Activated CD8-positive, alpha-beta T cell treated with anti-CD3 and anti-CD28 coated beads for 36 hours (primary cell): Measurements from ENCODE around the gene ANKRD60. TPM values are rescaled to one million over a fixed set of nuclear protein-coding genes. Genes with fewer than 3 reads are reported as not detected.
A peak's percentile ranks its signal among the peaks of the same experiment; 100 is the strongest.

Experiments
- ATAC-seq: fragments of 200-7000 bp; cut with Tn5 transposase; one replicate; pipeline ENCODE4 v1.10.0; 2021; ENCODE audit warnings: mild to moderate bottlenecking, moderate library complexity
- CTCF ChIA-PET: fragments of 350-600 bp; sonication (Branson Sonifier 250); formaldehyde crosslinking; loops from one replicate; lab custom pipeline; 2021; ENCODE audit warnings: antibody characterized with exemption; lab: Charles Lee
- POLR2A ChIA-PET: fragments of 350-600 bp; sonication (Branson Sonifier 250); formaldehyde crosslinking; loops from one replicate; lab custom pipeline; 2021; ENCODE audit warnings: antibody characterized with exemption; lab: Charles Lee
- DNase-seq: peaks from one replicate; pipeline ENCODE4 v3.0.0-alpha.2; 2020
- H3K27ac Mint-ChIP-seq: one replicate; pipeline ENCODE4 v1.8.0; 2021; ENCODE audit warnings: mild to moderate bottlenecking, mixed read lengths
- H3K27me3 Mint-ChIP-seq: one replicate; pipeline ENCODE4 v1.8.0; 2021; ENCODE audit warnings: mixed read lengths
- H3K36me3 Mint-ChIP-seq: one replicate; pipeline ENCODE4 v1.8.0; 2021; ENCODE audit warnings: low read depth, mixed read lengths
- H3K4me1 Mint-ChIP-seq: one replicate; pipeline ENCODE4 v1.8.0; 2021; ENCODE audit warnings: low read depth, mixed read lengths
- H3K4me3 Mint-ChIP-seq: one replicate; pipeline ENCODE4 v1.8.0; 2021; ENCODE audit warnings: mild to moderate bottlenecking, moderate library complexity, mixed read lengths
- H3K9me3 Mint-ChIP-seq: one replicate; pipeline ENCODE4 v1.8.0; 2021; ENCODE audit warnings: mixed read lengths
- CTCF ChIP-seq: fragments of 200-600 bp; IDR thresholded peaks from one replicate; pipeline ENCODE4 v1.8.0; 2022; ENCODE audit warnings: antibody characterized with exemption, mild to moderate bottlenecking
- intact Hi-C: fragments of 100-400 bp; cut with micrococcal nuclease; formaldehyde crosslinking; loops from one replicate; pipeline ENCODE4 v1.10.0; 2022
- total RNA-seq, 2 experiments: library from RNA; stranded (reverse); gene quantifications; one replicate each; pipeline ENCODE4 v1.2.3, GENCODE V29; 2021

The ANKRD60 gene
- total RNA-seq, 2 experiments from 2014 or later, result not detected

DNA sequence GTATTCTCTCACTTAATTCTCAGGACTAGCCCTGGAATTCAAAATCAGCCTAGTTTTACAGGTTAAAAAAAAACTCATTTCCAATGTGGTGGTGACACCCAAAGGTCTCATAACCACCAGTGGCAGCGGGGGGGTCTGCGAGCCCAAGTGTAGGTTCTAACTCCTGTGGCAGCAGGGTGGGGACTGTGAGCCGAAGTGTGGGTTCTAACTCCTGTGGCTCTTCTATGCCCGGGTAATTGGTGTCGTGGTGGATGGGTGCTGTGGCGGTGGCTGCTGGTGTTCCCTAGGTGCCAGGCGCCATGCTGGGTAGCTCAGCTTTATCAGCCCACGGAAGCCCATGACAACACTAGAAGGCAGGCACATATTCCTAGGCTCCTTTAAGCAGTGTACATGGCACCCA is 4.9 kb upstream of the ANKRD60 start:
- Mint-ChIP-seq H3K27me3 (peaks cover 15% of the 10 kb centered on the region), H3K4me3 (no peak overlapping the region), H3K9me3 (no peaks in the 10 kb centered on the region), H3K36me3 (peaks cover 18% of the 10 kb centered on the region), H3K4me1 (peaks cover 41% of the 10 kb centered on the region), H3K27ac (no peak overlapping the region)
- ATAC-seq (no peak), DNase-seq (no peak)
- ChIA-PET CTCF (interaction anchor here (0.6 to 3.9 kb wide), 7 partner anchors 8 to 248 kb away, joined by 3 to 25 read pairs (median 4); no protein-coding TSS in a partner anchor), POLR2A (interaction anchor here (0.6 kb wide), 1 partner anchor 362 kb away, joined by 3 read pairs; no protein-coding TSS in a partner anchor)
- TF ChIP-seq CTCF, result no peak
- intact Hi-C loops, result loop anchor here (10.0 kb wide), 1 partner anchor 151 kb away; the partner anchor contains the start of gene VAPB

- Mint-ChIP-seq H3K9me3 (no peaks in the 10 kb centered on the region), H3K4me1 (peaks cover 30% of the 10 kb centered on the region)
- intact Hi-C loops, result loop anchor here (10.0 kb wide), 1 partner anchor 153 kb away; the partner anchor contains the start of gene VAPB
Observed at GRCh38 chr20:58231683-58232082, 3.2 kb upstream of the ANKRD60 start.

GRCh38 chr20:58229198-58229798 is 845 bp upstream of the ANKRD60 start:
- Mint-ChIP-seq H3K36me3 (peaks cover 11% of the 10 kb centered on the region), H3K4me1 (peaks cover 13% of the 10 kb centered on the region), H3K27ac (no peak overlapping the region), H3K9me3 (no peaks in the 10 kb centered on the region), H3K27me3 (peaks cover 40% of the 10 kb centered on the region), H3K4me3 (peak overlapping the region; percentile 62)
- no peak for ATAC-seq
- intact Hi-C loops, result no loop called here
- TF ChIP-seq CTCF, result no peak
- ChIA-PET CTCF (no interaction called here), POLR2A (no interaction called here)
- DNase-seq, result no peak

More at GRCh38 chr20:58231683-58232082, 3.2 kb upstream of the ANKRD60 start:
- DNase-seq, result no peak
- Mint-ChIP-seq H3K27me3 (peaks cover 30% of the 10 kb centered on the region), H3K27ac (no peak overlapping the region), H3K4me3 (no peak overlapping the region), H3K36me3 (peaks cover 18% of the 10 kb centered on the region)
- ChIA-PET POLR2A (no interaction called here), CTCF (interaction anchor here (1.4 to 3.9 kb wide), 2 partner anchors 12 to 129 kb away, joined by 4 to 14 read pairs; no protein-coding TSS in a partner anchor)
- no peak for ATAC-seq
- TF ChIP-seq CTCF, result no peak

GRCh38 chr20:58228103-58228483 is 360 bp downstream of the ANKRD60 start:
- TF ChIP-seq CTCF, result no peak
- H3K9me3 Mint-ChIP-seq, result no peaks in the 10 kb centered on the region
- peaks cover 5% of the 10 kb centered on the region for H3K36me3 Mint-ChIP-seq
- no peak for ATAC-seq
- POLR2A ChIA-PET, result no interaction called here
- peaks cover 41% of the 10 kb centered on the region for H3K27me3 Mint-ChIP-seq
- peaks cover 11% of the 10 kb centered on the region for H3K4me1 Mint-ChIP-seq
- CTCF ChIA-PET, result interaction anchor here (1.3 kb wide), 1 partner anchor 10 kb away, joined by 5 read pairs; no protein-coding TSS in a partner anchor
- peak overlapping the region; percentile 24 for H3K4me3 Mint-ChIP-seq
- DNase-seq, result no peak
- no peak overlapping the region for H3K27ac Mint-ChIP-seq
- intact Hi-C loops, result no loop called here
